Hepatocyte (in vitro differentiated cells): ENCODE results near the gene PTPN14.

ENCODE experiments used
- CTCF ChIP-seq: fragments of 200-600 bp; sonication (generic); IDR thresholded peaks from 2 replicates; pipeline ENCODE4 v1.5.1; 2016; ENCODE audit warnings: antibody characterized with exemption, mild to moderate bottlenecking; ENCODE audit not compliant: poor library complexity
- EZH2 ChIP-seq: fragments of 200-600 bp; sonication (generic); IDR thresholded peaks from 2 replicates; pipeline ENCODE4 v1.6.1; 2016; ENCODE audit warnings: antibody characterized with exemption, mild to moderate bottlenecking, borderline replicate concordance
- EZH2phosphoT487 ChIP-seq: fragments of 200-600 bp; sonication (generic); IDR thresholded peaks from one replicate; pipeline ENCODE4 v1.6.1; 2018; ENCODE audit warnings: antibody characterized with exemption, mild to moderate bottlenecking, low read depth, moderate library complexity; ENCODE audit not compliant: unreplicated experiment, severe bottlenecking

- TF ChIP-seq CTCF (no peak), EZH2 (no peak), EZH2phosphoT487 (no peak)
These were observed 201.6 kb downstream of the PTPN14 start for GRCh38 chr1:214349781-214350180.
